Esophagus squamous epithelium (tissue), 5 donors: Measurements from ENCODE around the gene TIAL1. TPM values are rescaled to one million over a fixed set of nuclear protein-coding genes. Genes with fewer than 3 reads are reported as not detected.

Experiments used
- DNase-seq: peaks from one replicate; lab custom pipeline; 2025; lab: John Stamatoyannopoulos, UW
- H3K27ac ChIP-seq, 4 donors: fragments of 200-600 bp; sonication (generic); one replicate each; pipeline ENCODE4 v1.5.1; 2016 to 2019; ENCODE audit warnings: mild to moderate bottlenecking in 1 of 4
- H3K27me3 ChIP-seq, 4 donors: fragments of 200-600 bp; sonication (generic); 1 replicate in 3 of 4; 2 replicates in 1 of 4; pipeline versions ENCODE4 v1.5.1 to v1.6.0; 2017 to 2021; ENCODE audit warnings: antibody characterized with exemption in 1 of 4
- H3K36me3 ChIP-seq, 3 donors: fragments of 200-600 bp; sonication (generic); one replicate each; pipeline ENCODE4 v1.5.1; 2016 to 2019
- H3K4me1 ChIP-seq, 3 donors: fragments of 200-600 bp; sonication (generic); one replicate each; pipeline ENCODE4 v1.5.1; 2017 to 2019
- H3K4me3 ChIP-seq, 4 donors: fragments of 200-600 bp; sonication (generic); 1 replicate in 3 of 4; 2 replicates in 1 of 4; pipeline ENCODE4 v1.5.1; 2016 to 2019; ENCODE audit warnings: mild to moderate bottlenecking in 2 of 4, moderate library complexity in 1 of 4
- H3K9me3 ChIP-seq, 3 donors: fragments of 200-600 bp; sonication (generic); one replicate each; pipeline ENCODE4 v1.5.1; 2016 to 2019
- POLR2A ChIP-seq, 4 donors: fragments of 450-650 bp; IDR thresholded peaks; one replicate each; pipeline ENCODE4 v1.6.1; 2017; ENCODE audit warnings: antibody characterized with exemption in 4 of 4, mild to moderate bottlenecking in 4 of 4, moderate library complexity in 3 of 4
- WGBS, 2 donors: methylation state at CpG; one replicate each; pipeline ENCODE4 v1.1.5; 2018; 5-methylcytosine and 5-hydroxymethylcytosine counted together
- intact Hi-C: fragments of 100-400 bp; cut with DNase I; formaldehyde crosslinking; loops from one replicate; pipeline ENCODE4 v1.15.0; 2022
- total RNA-seq, 4 donors: library from RNA; depleted of rRNA; stranded (reverse); fragments of >200 nt; gene quantifications; one replicate each; pipeline ENCODE4 v1.1.0, GENCODE V29; 2016
- TF ChIP-seq, protein P1 (sequence below), 6 experiments: fragments of 450-650 bp in 4 of 6; fragments of 200-600 bp in 2 of 6; sonication (generic) in 2 of 6; IDR thresholded peaks; one replicate each; pipeline ENCODE4 v1.5.1; 2016 to 2019; ENCODE audit warnings: antibody characterized with exemption in 6 of 6, mild to moderate bottlenecking in 4 of 6, moderate library complexity in 4 of 6
- donor health status: DM: yes; HTN: yes; CAD: no.

The TIAL1 gene
- total RNA-seq, 4 donors from 2014 or later, result 50.1 to 84.5 (median 65.2) TPM

DNA sequence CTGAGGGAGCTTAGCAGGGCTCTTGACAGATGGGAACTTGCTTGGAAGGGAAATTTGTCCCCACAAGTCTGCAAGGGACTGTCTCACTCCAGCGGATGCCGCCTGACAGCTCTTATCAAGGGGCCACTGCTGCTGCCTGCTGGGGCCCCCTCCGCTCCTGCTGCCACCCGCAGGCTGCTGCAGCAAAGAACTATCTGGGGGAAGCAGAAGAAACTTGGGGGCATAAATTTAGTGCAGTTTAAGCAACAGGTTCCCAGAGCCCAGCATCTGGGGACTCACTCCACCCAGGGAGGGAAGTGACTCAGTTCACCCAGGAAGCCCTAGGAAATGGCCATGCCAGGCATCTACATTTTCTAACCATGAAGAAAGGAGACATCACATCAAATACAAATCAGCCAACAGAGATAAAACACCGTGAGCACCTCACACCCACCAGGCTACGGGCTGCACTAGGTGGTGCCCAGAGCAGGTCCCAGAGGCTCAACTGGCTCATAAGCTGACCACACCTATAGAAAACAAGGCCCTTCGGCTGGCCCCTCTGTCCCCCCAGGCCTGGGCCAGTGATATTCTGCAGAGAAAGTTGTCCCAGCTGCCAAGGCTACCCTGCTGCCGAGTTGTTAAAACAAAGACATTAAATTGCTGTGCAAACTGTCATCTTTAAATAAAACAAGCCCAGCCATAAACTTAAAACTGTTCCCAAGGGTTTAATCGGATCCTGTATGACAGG is 58.0 kb downstream of the TIAL1 start:
- no peaks in the 10 kb centered on the region for H3K9me3 ChIP-seq
- no peaks in the 10 kb centered on the region for H3K27me3 ChIP-seq
- H3K4me1 ChIP-seq, result peaks cover 23 to 59% (median 29%) of the 10 kb centered on the region in 3 donors
- peaks cover 0 to 4% (median 0%) of the 10 kb centered on the region in 3 donors for H3K36me3 ChIP-seq
- peak overlapping the region in 3 of 4 donors; percentile 27 to 42 (median 30) for H3K27ac ChIP-seq
- TF ChIP-seq, protein P1, sequence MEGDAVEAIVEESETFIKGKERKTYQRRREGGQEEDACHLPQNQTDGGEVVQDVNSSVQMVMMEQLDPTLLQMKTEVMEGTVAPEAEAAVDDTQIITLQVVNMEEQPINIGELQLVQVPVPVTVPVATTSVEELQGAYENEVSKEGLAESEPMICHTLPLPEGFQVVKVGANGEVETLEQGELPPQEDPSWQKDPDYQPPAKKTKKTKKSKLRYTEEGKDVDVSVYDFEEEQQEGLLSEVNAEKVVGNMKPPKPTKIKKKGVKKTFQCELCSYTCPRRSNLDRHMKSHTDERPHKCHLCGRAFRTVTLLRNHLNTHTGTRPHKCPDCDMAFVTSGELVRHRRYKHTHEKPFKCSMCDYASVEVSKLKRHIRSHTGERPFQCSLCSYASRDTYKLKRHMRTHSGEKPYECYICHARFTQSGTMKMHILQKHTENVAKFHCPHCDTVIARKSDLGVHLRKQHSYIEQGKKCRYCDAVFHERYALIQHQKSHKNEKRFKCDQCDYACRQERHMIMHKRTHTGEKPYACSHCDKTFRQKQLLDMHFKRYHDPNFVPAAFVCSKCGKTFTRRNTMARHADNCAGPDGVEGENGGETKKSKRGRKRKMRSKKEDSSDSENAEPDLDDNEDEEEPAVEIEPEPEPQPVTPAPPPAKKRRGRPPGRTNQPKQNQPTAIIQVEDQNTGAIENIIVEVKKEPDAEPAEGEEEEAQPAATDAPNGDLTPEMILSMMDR (IDR thresholded peaks at IDR 0.05), result no peak
- TF ChIP-seq POLR2A (IDR thresholded peaks at IDR 0.05), result no peak
- H3K4me3 ChIP-seq, result no peak overlapping the region
- 46 to 50% methylated on average over 7 of the region's 9 CpGs for WGBS, 2 donors
- DNase-seq, result no peak
- intact Hi-C loops, result no loop called here

DNA sequence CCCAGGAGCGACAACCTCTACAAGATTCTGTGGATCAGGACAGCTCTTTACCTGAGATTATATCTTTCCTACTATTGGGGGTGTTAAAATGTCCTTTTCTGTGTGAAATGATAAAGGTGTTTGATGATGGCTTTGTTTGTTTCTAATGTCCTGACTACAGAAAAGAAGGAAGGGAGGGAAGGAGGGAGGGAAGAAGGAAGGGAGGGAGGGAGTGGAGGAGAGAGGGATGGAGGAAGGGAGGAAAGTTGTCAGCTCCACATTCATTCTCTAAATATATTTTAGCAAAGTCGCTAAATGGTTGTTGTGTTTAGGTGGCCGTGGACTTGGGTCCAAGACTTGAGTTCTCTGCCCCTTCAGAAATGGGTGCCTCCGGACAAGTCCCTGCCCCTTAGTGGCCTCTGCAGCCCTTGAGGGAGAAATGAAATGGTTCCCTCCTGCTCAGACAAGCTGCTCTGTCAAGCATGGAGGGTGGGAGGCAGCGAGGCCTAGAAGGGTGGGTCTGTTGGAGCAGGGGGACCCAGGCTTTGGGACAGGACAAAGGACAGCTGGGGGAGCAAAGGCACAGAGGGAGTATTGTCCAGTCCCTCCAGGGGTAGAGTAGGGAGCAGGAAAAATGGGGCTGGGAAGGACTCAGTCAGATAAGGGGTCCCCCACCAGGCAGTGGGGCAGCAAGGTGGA is 58.7 kb downstream of the TIAL1 start:
- no peaks in the 10 kb centered on the region for H3K27me3 ChIP-seq
- peaks cover 20 to 52% (median 24%) of the 10 kb centered on the region in 3 donors for H3K4me1 ChIP-seq
- H3K4me3 ChIP-seq, result no peak overlapping the region
- DNase-seq, result no peak
- no peaks in the 10 kb centered on the region for H3K9me3 ChIP-seq
- peaks cover 0 to 4% (median 0%) of the 10 kb centered on the region in 3 donors for H3K36me3 ChIP-seq
- no peak for TF ChIP-seq POLR2A (IDR thresholded peaks at IDR 0.05)
- TF ChIP-seq, protein P1 (IDR thresholded peaks at IDR 0.05), result no peak
- intact Hi-C loops, result no loop called here
- peak overlapping the region in 2 of 4 donors; percentile 27 to 30 for H3K27ac ChIP-seq
- WGBS, 2 donors, result 83 to 85% methylated on average over 3 to 5 of the region's 5 CpGs

DNA sequence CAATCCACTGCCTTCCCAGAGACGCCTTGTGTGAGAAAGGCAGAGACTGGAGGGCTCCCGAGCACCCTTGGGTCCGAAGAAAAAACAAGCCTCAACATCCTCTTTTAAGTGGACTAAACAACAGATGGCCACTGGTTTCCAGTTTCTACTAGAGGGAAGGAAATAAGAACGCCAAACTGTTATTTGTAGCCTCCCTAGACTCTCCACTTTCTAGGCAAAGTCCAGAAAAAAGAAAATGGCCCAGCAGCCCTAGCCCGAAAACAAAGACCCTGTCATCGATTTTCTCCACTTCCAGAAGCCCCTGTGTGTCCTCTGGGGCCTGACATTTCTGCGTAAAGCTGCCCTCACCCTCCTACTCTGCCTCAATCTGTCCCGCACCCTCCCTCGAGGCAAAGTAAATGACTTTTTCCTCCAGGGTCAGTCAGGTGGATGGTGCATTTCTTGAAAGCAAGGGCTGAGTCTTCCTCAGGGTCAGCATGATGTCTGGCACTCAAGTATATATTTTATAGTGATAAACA is 60.2 kb downstream of the TIAL1 start:
- Histone ChIP-seq H3K4me3 (no peak overlapping the region), H3K4me1 (peaks cover 16 to 52% (median 20%) of the 10 kb centered on the region in 3 donors), H3K27ac (peak overlapping the region in 2 of 4 donors; percentile 30 to 54), H3K9me3 (no peaks in the 10 kb centered on the region), H3K36me3 (peaks cover 0 to 4% (median 0%) of the 10 kb centered on the region in 3 donors), H3K27me3 (no peaks in the 10 kb centered on the region)
- no peak for DNase-seq
- TF ChIP-seq, protein P1 (IDR thresholded peaks at IDR 0.05), result no peak
- no peak for TF ChIP-seq POLR2A (IDR thresholded peaks at IDR 0.05)
- intact Hi-C loops, result no loop called here
- 78 to 84% methylated on average over 8 to 9 of the region's 9 CpGs for WGBS, 2 donors

DNA sequence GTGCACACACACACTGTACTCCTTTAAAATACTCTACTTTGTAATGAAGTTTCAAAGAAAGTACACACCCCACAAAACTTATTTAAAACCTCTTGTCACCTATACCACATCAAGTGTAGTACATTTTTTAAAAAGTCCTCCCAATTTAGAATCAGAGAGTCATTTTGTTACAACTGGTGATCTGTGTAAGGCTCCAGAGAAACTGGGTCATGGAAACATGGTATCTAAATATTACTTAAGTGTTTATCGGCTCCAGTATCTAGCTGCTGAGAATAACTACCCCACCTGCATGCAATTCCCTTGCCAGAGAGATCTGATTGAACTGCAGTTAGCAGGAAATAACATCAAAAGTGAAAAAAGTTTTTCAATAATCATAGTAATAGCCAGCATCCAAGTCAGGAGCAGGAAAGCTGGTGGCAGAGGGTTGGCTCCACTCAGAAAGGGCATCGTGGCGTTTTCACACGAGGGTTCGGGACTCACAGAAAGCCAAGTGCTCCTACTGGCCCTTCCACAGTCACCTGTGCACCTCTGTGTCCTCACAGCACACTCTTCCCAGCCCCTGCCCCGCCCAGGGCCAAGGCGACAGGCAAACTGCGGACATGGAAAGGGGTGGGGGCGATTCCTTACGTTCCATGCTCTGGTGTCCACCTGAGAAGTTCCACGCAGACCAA is 60.8 kb downstream of the TIAL1 start:
- Histone ChIP-seq H3K9me3 (no peaks in the 10 kb centered on the region), H3K4me1 (peaks cover 10 to 51% (median 18%) of the 10 kb centered on the region in 3 donors), H3K4me3 (no peak overlapping the region), H3K36me3 (peaks cover 0 to 4% (median 0%) of the 10 kb centered on the region in 3 donors), H3K27ac (peak overlapping the region in 2 of 4 donors; percentile 30 to 54), H3K27me3 (no peaks in the 10 kb centered on the region)
- intact Hi-C loops, result no loop called here
- TF ChIP-seq, protein P1 (IDR thresholded peaks at IDR 0.05), result no peak
- no peak for TF ChIP-seq POLR2A (IDR thresholded peaks at IDR 0.05)
- DNase-seq, result no peak
- 74 to 87% methylated on average over 11 of the region's 11 CpGs for WGBS, 2 donors
